AG10803 (cell line): ENCODE measurements around the gene C12orf75.
A peak's percentile ranks its signal among the peaks of the same experiment; 100 is the strongest.

Source experiments
- DNase-seq: peaks from one replicate; pipeline ENCODE4 v3.0.0; 2010; ENCODE audit warnings: low read depth
- H3K4me3 ChIP-seq: 2 replicates; pipeline ENCODE4 v1.5.1; 2011; ENCODE audit warnings: mild to moderate bottlenecking, low read length, control low read depth
- CTCF ChIP-seq: conservative IDR thresholded peaks from 2 replicates; pipeline ENCODE4 v1.5.1; 2011; ENCODE audit warnings: mild to moderate bottlenecking, low read length, control low read depth, inconsistent platforms

Gene C12orf75

GRCh38 chr12:105332925-105333324, 2.4 kb downstream of the C12orf75 start:
- TF ChIP-seq CTCF = no peak
- no peak for DNase-seq
- peak overlapping the region; percentile 83 for H3K4me3 ChIP-seq

GRCh38 chr12:105334001-105334400, 3.5 kb downstream of the C12orf75 start:
- H3K4me3 ChIP-seq = peak overlapping the region; percentile 47
- peak; percentile 73 for DNase-seq
- TF ChIP-seq CTCF = no peak

DNA sequence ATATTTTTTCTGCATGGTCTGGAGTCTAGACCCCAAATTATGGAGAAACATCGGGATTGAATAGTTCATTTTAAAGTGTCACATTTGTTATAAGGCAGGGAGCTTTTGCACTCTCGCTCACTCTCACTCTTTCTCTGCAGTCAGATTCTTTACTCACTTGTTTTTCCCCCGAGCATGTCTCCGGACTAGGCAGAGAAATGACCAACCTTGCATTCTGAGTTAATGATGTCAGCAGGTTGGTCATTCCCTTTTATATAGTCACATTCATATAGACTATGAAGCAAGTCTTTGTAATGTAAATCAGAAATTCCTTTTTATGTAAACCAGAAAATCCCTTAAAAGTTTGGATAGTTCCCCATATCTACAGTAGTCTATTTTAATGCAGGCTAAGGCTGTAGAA, 4.1 kb downstream of the C12orf75 start:
- TF ChIP-seq CTCF = no peak
- no peak for DNase-seq
- H3K4me3 ChIP-seq = peak overlapping the region; percentile 47

DNA sequence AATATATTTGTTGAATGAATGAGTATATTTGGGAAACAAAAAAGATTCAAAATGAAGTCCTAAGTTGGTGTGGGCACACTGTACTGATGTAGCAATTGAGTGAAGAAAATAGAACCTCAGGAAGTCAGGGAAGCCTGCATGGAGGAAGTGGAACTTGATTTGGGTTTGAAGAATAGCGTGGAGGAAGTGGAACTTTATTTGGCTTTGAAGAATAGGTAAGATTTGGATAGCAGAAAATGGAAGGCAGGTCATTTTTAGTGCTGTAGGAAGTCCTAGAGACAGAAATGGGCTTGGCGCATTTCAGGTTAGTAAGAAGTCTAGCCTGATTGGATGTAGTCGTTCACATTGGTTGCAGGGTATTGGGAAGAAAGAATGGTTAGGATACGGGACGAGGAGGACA, 5.4 kb downstream of the C12orf75 start:
- DNase-seq = no peak
- H3K4me3 ChIP-seq = no peak overlapping the region
- TF ChIP-seq CTCF = no peak

DNA sequence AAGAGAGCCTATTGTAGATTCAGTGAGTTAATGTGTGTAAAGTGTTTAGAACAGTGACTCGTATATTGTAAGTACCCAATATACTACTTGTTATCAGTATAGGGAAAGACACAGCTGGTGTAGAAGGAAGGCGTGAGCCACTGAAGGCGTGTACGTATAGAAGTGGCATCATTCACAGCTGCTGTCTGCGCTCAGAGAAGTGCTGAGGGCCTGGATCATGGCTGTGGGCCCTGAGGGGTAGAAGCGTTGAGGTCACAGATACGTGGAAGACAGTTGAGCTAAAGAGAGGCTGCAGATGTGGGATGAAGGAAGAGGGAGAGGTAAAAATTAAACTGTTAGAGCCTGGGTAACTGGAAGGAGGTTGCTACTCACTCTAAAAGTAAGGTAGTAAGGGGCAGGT, 5.9 kb downstream of the C12orf75 start:
- no peak for DNase-seq
- H3K4me3 ChIP-seq = no peak overlapping the region
- TF ChIP-seq CTCF = no peak

GRCh38 chr12:105337391-105337790, 6.9 kb downstream of the C12orf75 start:
- no peak for TF ChIP-seq CTCF
- H3K4me3 ChIP-seq = no peak overlapping the region
- DNase-seq = no peak

DNA sequence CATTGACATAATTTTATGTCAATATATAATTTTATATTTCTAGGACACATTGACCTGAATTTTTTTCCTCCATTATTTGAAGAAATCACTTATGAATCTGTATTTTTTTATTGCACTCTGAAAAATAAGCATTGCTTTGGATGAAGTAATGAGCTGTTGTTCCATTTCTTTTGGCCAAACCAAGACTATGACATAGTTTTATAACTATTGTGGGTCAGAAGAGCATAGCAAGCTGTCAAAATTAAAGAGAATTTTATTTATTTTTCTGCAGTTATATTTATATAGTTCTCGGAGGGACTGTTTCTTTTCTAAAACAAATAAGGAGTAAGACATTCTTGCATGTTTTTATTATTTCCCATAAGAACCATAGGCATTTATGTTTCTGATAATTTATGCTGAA, 8.5 kb downstream of the C12orf75 start:
- no peak for DNase-seq
- no peak overlapping the region for H3K4me3 ChIP-seq
- TF ChIP-seq CTCF = no peak
